ACC112 (cell line): Measurements from ENCODE around the gene SCN4A.

Source experiments
- H2AFZ ChIP-seq: fragments of 200-600 bp; sonication (generic); one replicate; pipeline ENCODE4 v1.6.0; 2017; ENCODE audit warnings: antibody characterized with exemption, low read length; ENCODE audit not compliant: unreplicated experiment
- H3K27ac ChIP-seq: fragments of 200-600 bp; sonication (generic); 2 replicates; pipeline ENCODE4 v1.5.1; 2014; ENCODE audit warnings: low read depth, mild to moderate bottlenecking, antibody characterized with exemption, low read length, moderate library complexity
- H3K27me3 ChIP-seq: fragments of 200-600 bp; sonication (generic); 2 replicates; pipeline ENCODE4 v1.6.1; 2014; ENCODE audit warnings: mild to moderate bottlenecking, antibody characterized with exemption, low read length, moderate library complexity, mixed read lengths; ENCODE audit not compliant: insufficient read depth
- H3K36me3 ChIP-seq: fragments of 200-600 bp; sonication (generic); 2 replicates; pipeline ENCODE4 v1.6.1; 2016; ENCODE audit warnings: mild to moderate bottlenecking, antibody characterized with exemption, low read length, moderate library complexity, mixed read lengths; ENCODE audit not compliant: insufficient read depth
- H3K4me1 ChIP-seq: fragments of 200-600 bp; sonication (generic); one replicate; pipeline ENCODE4 v1.6.1; 2016; ENCODE audit warnings: low read length, mixed read lengths; ENCODE audit not compliant: insufficient read depth, unreplicated experiment, control insufficient read depth
- H3K4me3 ChIP-seq: fragments of 200-600 bp; sonication (generic); 2 replicates; pipeline ENCODE4 v1.5.1; 2014; ENCODE audit warnings: mild to moderate bottlenecking, low read depth, low read length
- H3K79me2 ChIP-seq: fragments of 200-600 bp; sonication (generic); one replicate; pipeline ENCODE4 v1.6.0; 2016; ENCODE audit warnings: low read length; ENCODE audit not compliant: control insufficient read depth, unreplicated experiment, insufficient read depth

Gene SCN4A

DNA sequence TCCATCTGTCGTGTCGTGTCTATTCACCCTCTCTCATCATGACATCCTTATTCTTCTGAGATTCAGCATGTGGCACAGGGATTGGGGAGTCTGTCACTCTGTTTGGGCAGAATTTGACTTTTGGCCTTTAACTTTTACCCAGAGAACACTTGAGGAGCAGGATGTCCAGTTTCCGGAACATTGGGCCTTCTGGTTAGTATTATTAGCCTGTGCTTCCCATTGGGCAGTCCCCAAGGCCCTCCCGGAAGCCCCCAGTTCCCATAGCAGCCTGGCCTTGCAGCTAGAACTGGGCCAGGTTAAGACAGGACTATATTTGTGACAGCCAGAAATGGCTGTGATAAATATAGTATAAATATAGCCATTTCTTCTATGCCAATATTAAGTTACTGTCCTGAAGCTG is 9.6 kb downstream of the SCN4A start:
- no peak overlapping the region for H2AFZ ChIP-seq
- no peaks in the 10 kb centered on the region for H3K36me3 ChIP-seq
- no peaks in the 10 kb centered on the region for H3K4me1 ChIP-seq
- H3K27ac ChIP-seq, result no peak overlapping the region
- no peaks in the 10 kb centered on the region for H3K27me3 ChIP-seq
- H3K4me3 ChIP-seq, result no peak overlapping the region
- no peaks in the 10 kb centered on the region for H3K79me2 ChIP-seq

DNA sequence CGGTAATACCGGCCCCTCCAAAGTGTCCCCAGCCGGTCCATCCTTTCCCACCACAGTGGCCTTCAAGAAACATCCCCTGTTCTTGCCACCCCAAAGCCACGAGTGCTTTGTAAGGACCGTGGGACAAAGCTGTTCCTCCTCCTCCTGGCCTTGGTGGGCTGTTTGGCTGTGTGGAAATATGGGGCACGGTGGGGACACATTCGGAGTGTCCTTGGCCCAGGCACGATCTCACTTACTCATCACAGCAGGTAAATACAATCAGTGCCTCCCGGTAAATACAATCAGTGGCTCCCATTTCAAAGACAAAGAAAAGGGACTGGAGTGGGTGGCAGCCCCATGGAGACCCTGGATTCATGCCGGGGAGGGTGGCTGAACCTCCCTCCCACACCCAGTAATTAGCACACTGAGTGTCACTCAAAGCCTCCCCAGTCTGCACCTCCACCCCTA is 10.4 kb downstream of the SCN4A start:
- Histone ChIP-seq H3K27ac (no peak overlapping the region), H3K79me2 (no peaks in the 10 kb centered on the region), H3K27me3 (no peaks in the 10 kb centered on the region), H3K4me3 (no peak overlapping the region), H3K36me3 (no peaks in the 10 kb centered on the region), H3K4me1 (no peaks in the 10 kb centered on the region), H2AFZ (no peak overlapping the region)

DNA sequence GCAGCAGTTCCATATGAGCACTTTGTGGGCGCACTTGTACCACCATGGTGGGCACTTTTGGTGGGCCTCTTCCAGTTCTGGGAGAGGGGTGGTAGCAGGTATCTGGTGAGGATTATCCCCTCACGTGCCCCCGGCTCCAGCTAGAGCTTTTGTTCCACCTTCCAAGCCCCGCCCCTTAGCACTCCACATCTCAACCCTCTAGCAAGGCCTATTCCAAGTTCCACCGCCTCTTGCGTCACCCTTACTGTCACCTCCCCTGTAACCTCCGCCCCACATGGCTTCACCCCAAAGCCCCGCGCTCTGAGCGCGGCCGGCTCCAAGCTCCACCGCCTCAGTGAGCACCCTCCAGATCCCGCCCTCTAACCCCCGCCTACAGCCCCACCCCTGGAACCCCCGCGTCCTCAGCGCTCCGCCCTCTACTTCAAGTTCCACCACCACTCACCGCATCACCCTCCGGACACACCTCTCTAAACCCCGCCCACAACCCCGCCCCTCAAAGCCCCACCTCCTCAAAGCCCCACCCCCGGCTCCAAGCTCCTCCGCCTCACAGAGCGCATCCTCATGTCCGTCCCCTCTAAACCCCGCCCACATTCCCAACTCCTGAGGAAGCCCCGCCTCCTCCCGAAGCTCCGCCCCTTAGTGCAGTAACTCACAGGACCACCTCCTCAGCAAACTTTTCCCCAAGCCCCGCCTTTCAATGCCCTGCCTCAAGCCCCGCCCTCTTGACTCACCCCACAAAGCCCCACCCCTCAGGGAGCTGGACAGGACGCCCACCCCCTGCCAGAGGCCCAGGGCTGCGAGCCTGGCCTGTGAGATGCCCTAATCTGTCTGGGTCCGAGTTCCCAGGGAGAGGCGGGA is 11.1 kb downstream of the SCN4A start:
- Histone ChIP-seq H3K36me3 (no peaks in the 10 kb centered on the region), H2AFZ (no peak overlapping the region), H3K27ac (no peak overlapping the region), H3K4me1 (no peaks in the 10 kb centered on the region), H3K27me3 (no peaks in the 10 kb centered on the region), H3K79me2 (no peaks in the 10 kb centered on the region), H3K4me3 (0 out of 2 replicates have a peak overlapping the region, but pooled peaks have one; percentile 1)

DNA sequence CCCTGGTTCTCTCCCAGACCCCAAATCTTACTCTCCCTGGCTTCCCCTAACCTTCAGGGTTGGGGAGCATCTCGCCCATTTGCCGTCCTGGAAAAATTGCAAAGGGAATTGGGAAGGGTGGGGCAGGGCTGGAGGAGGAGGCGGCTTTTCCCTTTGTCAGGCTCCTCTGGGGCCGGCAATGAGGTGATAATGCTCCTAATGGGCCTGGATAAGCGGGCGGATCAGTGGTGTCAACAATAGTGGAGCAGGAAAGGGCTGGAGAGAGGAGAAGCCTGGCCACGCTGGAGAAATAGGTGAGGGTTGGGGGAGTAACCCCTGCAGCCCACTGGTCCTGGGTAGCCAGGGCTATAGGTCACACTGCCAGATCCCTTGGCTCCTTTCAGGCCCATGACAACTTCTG is 12.3 kb downstream of the SCN4A start:
- Histone ChIP-seq H3K27ac (no peak overlapping the region), H3K4me3 (no peak overlapping the region), H3K27me3 (no peaks in the 10 kb centered on the region), H3K79me2 (no peaks in the 10 kb centered on the region), H3K4me1 (no peaks in the 10 kb centered on the region), H3K36me3 (no peaks in the 10 kb centered on the region), H2AFZ (no peak overlapping the region)

DNA sequence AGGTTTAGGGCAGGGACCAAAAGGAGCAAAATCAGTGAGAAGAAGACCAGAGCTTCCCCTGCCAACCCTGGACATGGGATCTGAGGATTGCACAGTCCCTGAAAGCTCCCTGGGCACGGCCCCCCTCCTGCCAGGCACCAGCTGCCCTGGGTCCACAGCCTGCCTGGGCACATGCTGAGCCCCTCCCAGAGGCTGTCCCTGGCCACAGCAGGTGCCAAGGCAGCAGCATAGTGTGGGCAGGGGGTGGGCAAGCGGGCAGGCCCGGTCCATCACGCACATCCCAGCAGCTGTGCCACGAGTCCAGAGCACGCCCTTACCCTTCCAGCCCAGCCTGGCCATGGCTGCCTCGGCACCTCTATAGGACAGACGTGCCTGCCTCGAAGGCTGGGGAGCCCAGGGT is 12.7 kb downstream of the SCN4A start:
- no peaks in the 10 kb centered on the region for H3K36me3 ChIP-seq
- H3K27me3 ChIP-seq, result no peaks in the 10 kb centered on the region
- no peaks in the 10 kb centered on the region for H3K4me1 ChIP-seq
- no peak overlapping the region for H3K27ac ChIP-seq
- no peak overlapping the region for H3K4me3 ChIP-seq
- H2AFZ ChIP-seq, result no peak overlapping the region
- H3K79me2 ChIP-seq, result no peaks in the 10 kb centered on the region

DNA sequence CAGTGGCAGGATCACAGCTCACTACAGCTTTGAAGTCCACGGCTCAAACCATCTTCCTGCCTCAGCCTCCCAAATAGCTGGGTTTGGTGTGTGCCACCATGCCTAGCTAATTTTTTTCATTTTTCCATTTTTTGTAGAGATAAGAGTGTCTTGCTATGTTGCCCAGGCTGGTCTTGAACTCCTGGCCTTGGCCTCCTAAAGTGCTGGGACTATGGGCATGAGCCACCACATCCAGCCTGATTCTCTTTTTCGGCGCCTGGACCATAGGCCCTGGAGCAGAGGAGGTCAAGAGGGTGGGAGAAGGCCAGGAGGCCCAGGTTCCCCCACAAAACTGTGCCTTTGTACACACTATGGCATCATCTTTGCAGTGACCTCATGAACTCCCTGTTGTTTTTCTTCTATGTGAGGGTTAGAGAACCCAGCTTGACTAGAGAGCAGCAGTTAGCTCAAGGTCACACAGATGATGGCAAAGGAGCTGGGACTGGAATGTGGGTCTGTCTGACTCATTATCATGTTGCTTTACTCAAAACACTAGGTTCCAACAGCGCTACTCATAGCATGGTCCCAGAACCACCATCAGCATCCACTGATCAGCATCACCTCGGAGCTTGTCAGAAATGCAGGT is 16.3 kb downstream of the SCN4A start:
- Histone ChIP-seq H3K27me3 (no peaks in the 10 kb centered on the region), H3K79me2 (no peaks in the 10 kb centered on the region), H3K4me3 (no peak overlapping the region), H3K27ac (no peak overlapping the region), H3K4me1 (no peaks in the 10 kb centered on the region), H2AFZ (no peak overlapping the region), H3K36me3 (no peaks in the 10 kb centered on the region)

DNA sequence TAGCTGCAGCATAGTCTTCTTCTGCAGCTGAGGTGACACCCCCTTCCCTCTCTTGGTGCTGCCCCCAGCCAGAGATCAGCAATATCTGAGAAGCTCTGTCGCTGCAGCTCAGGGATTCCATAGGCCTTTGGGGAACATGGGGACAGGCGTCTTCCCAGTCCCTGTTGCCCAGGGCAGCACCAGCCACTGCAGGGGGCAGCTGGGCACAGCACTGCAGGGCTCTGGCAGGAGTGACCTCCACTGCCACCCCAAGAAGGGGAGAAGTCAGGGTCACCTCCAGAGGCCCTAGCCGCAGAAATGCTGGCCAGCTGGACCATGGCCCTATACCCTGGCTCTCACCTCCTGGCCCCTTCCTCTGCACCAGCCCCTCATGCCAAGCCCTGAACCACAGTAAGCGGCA is 16.9 kb downstream of the SCN4A start:
- H3K4me1 ChIP-seq, result no peaks in the 10 kb centered on the region
- no peak overlapping the region for H2AFZ ChIP-seq
- no peak overlapping the region for H3K27ac ChIP-seq
- no peaks in the 10 kb centered on the region for H3K79me2 ChIP-seq
- no peak overlapping the region for H3K4me3 ChIP-seq
- no peaks in the 10 kb centered on the region for H3K27me3 ChIP-seq
- H3K36me3 ChIP-seq, result no peaks in the 10 kb centered on the region

DNA sequence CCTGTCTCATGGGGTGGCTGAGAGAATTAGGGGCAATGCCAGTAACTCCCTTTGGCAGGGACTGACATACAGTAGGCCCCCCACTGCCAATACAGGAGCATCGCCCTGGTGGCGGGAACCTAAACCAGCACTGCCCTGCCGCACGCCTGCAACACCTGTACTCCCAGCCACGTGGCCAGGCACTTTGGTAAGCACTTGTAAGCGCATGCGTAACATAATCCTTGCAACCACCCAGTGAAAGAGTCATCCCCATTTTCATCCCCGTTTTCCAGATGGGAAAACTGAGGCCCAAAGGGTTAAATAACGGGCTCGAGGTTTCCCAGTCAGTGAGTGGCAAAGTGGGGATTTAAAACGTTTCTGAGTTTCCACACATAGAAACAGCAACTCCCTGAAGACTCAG is 17.5 kb downstream of the SCN4A start:
- no peaks in the 10 kb centered on the region for H3K36me3 ChIP-seq
- H3K27ac ChIP-seq, result no peak overlapping the region
- no peak overlapping the region for H2AFZ ChIP-seq
- H3K27me3 ChIP-seq, result no peaks in the 10 kb centered on the region
- no peaks in the 10 kb centered on the region for H3K79me2 ChIP-seq
- H3K4me3 ChIP-seq, result no peak overlapping the region
- H3K4me1 ChIP-seq, result no peaks in the 10 kb centered on the region

DNA sequence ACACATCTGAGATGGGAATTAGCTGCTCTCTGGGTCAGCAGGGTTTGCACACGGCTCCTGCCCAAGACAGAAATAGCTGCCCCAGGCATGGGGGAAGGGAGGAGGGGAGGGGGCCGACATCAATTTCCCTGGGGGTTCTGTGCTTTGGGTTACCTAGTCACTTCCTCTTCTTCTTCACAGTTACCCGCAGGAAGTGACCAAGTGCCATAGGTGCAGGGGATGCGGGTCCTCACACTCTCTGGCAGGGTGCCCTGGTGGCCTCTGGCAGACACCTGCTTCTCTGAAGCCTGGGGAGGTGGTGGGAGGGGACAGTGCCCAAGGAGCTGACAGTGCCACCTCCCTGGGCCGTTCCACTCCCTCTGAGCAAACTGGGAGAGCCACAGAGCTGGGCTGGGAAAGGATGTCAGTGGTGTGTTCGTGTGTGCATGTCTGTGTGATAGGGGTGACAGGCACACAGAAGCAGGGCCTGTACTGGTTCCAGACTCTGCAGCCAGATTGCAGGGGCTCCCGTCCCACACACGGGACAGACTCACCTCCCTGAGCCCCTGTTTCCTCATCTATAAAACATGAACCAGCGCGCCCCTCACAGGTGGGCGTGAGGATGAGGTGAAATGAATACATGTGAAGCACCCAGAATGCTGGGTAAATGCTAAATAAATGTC is 18.2 kb downstream of the SCN4A start:
- Histone ChIP-seq H3K79me2 (no peaks in the 10 kb centered on the region), H3K36me3 (no peaks in the 10 kb centered on the region), H2AFZ (no peak overlapping the region), H3K4me1 (no peaks in the 10 kb centered on the region), H3K27me3 (no peaks in the 10 kb centered on the region), H3K4me3 (no peak overlapping the region), H3K27ac (no peak overlapping the region)

DNA sequence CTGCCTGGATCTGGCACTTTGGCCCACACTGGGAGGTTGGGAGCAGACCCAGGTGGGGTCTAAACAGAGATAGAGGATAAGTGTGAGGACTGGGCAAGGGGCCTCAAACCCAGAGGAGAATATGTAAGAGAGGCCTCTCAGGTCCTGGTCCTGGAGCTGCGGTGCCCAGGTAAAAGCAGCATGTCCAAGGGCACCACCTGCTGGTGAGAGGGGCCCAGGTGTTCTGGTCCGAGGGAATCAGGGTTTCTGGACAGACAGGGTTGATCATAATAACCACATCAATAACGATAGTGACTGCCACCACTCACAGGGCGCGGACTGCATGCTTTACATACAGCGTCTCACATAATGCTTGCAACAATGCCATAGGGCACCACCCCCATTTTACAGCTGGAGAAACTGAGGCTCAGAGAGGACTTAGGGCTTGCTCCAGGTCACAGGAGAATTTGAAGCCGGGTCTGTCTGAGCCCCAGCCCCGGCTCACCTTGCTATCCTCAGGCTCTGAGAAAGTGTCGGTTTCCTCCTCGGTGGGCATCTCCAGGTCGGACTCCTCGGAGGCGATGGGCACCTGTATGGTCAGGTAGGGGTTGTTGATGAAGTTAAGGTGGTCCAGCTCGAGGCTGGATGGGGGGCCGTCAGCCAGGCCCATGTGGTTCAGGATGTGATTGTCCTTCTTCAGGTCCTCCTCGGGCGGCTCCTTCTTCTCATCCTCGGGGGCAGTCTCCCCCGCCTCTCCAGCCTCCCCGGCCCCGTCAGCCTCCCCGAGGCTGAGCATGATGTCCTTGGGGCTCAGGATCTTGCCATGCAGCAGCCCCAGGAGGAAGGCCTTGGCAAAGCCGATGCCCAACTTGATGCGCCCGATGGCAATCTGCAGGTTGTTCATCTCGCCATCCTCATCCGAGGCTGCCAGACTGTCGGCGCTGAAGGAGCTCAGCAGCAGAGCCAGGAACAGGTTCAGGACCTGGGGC is 21.5 kb downstream of the SCN4A start:
- Histone ChIP-seq H3K4me1 (no peaks in the 10 kb centered on the region), H3K4me3 (no peak overlapping the region), H3K79me2 (no peaks in the 10 kb centered on the region), H3K27ac (no peak overlapping the region), H3K36me3 (no peaks in the 10 kb centered on the region), H2AFZ (no peak overlapping the region), H3K27me3 (no peaks in the 10 kb centered on the region)
